Measurements from ENCODE around the gene RALGAPA1.
"Not testable (repeated sequence)": the region's sequence is repeated elsewhere in the genome, so short reads cannot be mapped to it uniquely, and the experiment has no call there.

- not testable (repeated sequence) for TF ChIP-seq CTCF (IDR thresholded peaks at IDR 0.05); ZNF396 (CRISPR knock-in tag; IDR thresholded peaks at IDR 0.05; ENCODE audit: borderline replicate concordance); FOXJ3 (CRISPR knock-in tag; IDR thresholded peaks at IDR 0.05; ENCODE audit: borderline replicate concordance); RELA (CRISPR knock-in tag; IDR thresholded peaks at IDR 0.05; ENCODE audit: borderline replicate concordance); JUN (CRISPR knock-in tag; IDR thresholded peaks at IDR 0.05); MAX (CRISPR knock-in tag; IDR thresholded peaks at IDR 0.05); ATF3 (CRISPR knock-in tag; conservative IDR thresholded peaks at IDR 0.05); ETV6 (CRISPR knock-in tag; IDR thresholded peaks at IDR 0.05); ZNF219 (CRISPR knock-in tag; IDR thresholded peaks at IDR 0.05; ENCODE audit: borderline replicate concordance); SP1 (CRISPR knock-in tag; conservative IDR thresholded peaks at IDR 0.05); ZNF232 (CRISPR knock-in tag; IDR thresholded peaks at IDR 0.05)
Measured at GRCh38 chr14:35824446-35825165, 15.5 kb upstream of the RALGAPA1 start.

All from WTC11 (cell line).